ENCODE measurements around the gene GP2.

DNA sequence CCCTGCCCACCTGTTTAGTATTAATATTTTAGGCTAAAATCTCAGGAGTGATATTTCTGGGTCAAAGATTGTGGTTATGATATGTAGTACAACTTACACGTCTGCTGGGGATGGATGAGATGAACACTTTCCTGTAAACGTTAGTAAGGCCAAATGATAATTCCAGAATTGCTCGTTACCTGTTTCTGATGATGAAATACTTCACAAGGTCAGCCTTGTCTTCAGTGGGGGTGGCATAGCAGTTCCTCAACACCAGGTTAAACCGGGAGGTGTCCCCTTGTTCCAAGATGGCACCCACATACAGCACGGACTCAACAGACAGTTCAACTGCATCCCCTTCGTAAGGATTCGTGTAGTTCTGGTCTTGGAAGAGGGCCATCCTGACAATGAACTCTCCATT, 9.3 kb downstream of the GP2 start:
- TF ChIP-seq, protein P1, sequence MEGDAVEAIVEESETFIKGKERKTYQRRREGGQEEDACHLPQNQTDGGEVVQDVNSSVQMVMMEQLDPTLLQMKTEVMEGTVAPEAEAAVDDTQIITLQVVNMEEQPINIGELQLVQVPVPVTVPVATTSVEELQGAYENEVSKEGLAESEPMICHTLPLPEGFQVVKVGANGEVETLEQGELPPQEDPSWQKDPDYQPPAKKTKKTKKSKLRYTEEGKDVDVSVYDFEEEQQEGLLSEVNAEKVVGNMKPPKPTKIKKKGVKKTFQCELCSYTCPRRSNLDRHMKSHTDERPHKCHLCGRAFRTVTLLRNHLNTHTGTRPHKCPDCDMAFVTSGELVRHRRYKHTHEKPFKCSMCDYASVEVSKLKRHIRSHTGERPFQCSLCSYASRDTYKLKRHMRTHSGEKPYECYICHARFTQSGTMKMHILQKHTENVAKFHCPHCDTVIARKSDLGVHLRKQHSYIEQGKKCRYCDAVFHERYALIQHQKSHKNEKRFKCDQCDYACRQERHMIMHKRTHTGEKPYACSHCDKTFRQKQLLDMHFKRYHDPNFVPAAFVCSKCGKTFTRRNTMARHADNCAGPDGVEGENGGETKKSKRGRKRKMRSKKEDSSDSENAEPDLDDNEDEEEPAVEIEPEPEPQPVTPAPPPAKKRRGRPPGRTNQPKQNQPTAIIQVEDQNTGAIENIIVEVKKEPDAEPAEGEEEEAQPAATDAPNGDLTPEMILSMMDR (IDR thresholded peaks at IDR 0.05 in 8 of 11, conservative IDR thresholded peaks at IDR 0.05 in 3 of 11) = no peak
- no peak for TF ChIP-seq POLR2A (IDR thresholded peaks at IDR 0.05)
